HFF-Myc (cell line): ENCODE measurements around the gene STAP2.
A peak's percentile ranks its signal among the peaks of the same experiment; 100 is the strongest.
"Not testable (repeated sequence)": the region's sequence is repeated elsewhere in the genome, so short reads cannot be mapped to it uniquely, and the experiment has no call there.

Source experiments
- DNase-seq: peaks from one replicate; pipeline ENCODE4 v3.0.0-alpha.2; 2011; ENCODE audit warnings: low read depth; ENCODE audit errors: extremely low read depth
- H3K4me3 ChIP-seq: replicated peaks from 2 replicates; pipeline ENCODE4 v1.5.1; 2011; ENCODE audit warnings: low read depth, mild to moderate bottlenecking, control low read depth, low read length
- CTCF ChIP-seq: IDR thresholded peaks from 2 replicates; pipeline ENCODE4 v1.5.1; 2012; ENCODE audit warnings: mild to moderate bottlenecking, low read depth, low read length, control low read depth; ENCODE audit errors: missing control alignments

The STAP2 gene

GRCh38 chr19:4354282-4354681 lies 15.7 kb upstream of the STAP2 start:
- DNase-seq: no peak
- no peak for TF ChIP-seq CTCF
- no peak overlapping the region for H3K4me3 ChIP-seq

GRCh38 chr19:4352701-4353121 lies 14.1 kb upstream of the STAP2 start:
- no peak for DNase-seq
- H3K4me3 ChIP-seq: no peak overlapping the region
- peak; percentile 77 for TF ChIP-seq CTCF

- TF ChIP-seq CTCF: no peak
- no peak overlapping the region for H3K4me3 ChIP-seq
- no peak for DNase-seq
Observed at GRCh38 chr19:4350726-4351125, 12.1 kb upstream of the STAP2 start.

GRCh38 chr19:4350111-4350510 lies 11.5 kb upstream of the STAP2 start:
- DNase-seq: no peak
- no peak overlapping the region for H3K4me3 ChIP-seq
- TF ChIP-seq CTCF: no peak

- H3K4me3 ChIP-seq, DNase-seq: not testable (repeated sequence)
Observed at GRCh38 chr19:4349225-4349624, 10.6 kb upstream of the STAP2 start.

GRCh38 chr19:4347521-4347920 lies 8.9 kb upstream of the STAP2 start:
- no peak for DNase-seq
- TF ChIP-seq CTCF: no peak
- H3K4me3 ChIP-seq: no peak overlapping the region

- no peak for TF ChIP-seq CTCF
- DNase-seq: no peak
Observed at GRCh38 chr19:4346020-4346383, 7.4 kb upstream of the STAP2 start.

More at GRCh38 chr19:4346020-4346383, 7.4 kb upstream of the STAP2 start:
- no peak overlapping the region for H3K4me3 ChIP-seq
